Kidney (tissue), 14 donors: ENCODE measurements around the gene IL1B. TPM values are rescaled to one million over a fixed set of nuclear protein-coding genes. Genes with fewer than 3 reads are reported as not detected.
A peak's percentile ranks its signal among the peaks of the same experiment; 100 is the strongest.

Source experiments
- DNase-seq, 5 donors: peaks; one replicate each; pipeline ENCODE4 v3.0.0-alpha.2; 2013 to 2020
- FAIRE-seq: peaks from 2 replicates; lab custom pipeline; 2012; peaks lifted over from hg19 to GRCh38; lab: Jason Lieb, UNC
- H3K27ac ChIP-seq, 2 donors: one replicate each; pipeline ENCODE4 v1.7.0; 2013; ENCODE audit warnings: low read depth in 2 of 2, low read length in 2 of 2, inconsistent platforms in 1 of 2
- H3K27me3 ChIP-seq: one replicate; pipeline ENCODE4 v1.7.1; 2013; ENCODE audit warnings: low read length, inconsistent platforms; ENCODE audit not compliant: control insufficient read depth, insufficient read depth
- H3K36me3 ChIP-seq, 3 donors: one replicate each; pipeline versions ENCODE4 v1.7.0 to v1.7.1; 2013; ENCODE audit warnings: low read length in 3 of 3, control low read depth in 1 of 3, inconsistent platforms in 1 of 3; ENCODE audit not compliant: insufficient read depth in 3 of 3, control insufficient read depth in 2 of 3
- H3K4me1 ChIP-seq, 3 donors: one replicate each; pipeline versions ENCODE4 v1.7.0 to v1.7.1; 2013; ENCODE audit warnings: low read length in 3 of 3, inconsistent platforms in 1 of 3, low read depth in 1 of 3; ENCODE audit not compliant: control insufficient read depth in 2 of 3, insufficient read depth in 2 of 3
- H3K4me3 ChIP-seq, 3 donors: one replicate each; pipeline versions ENCODE4 v1.7.0 to v1.8.1; 2013; ENCODE audit warnings: low read length in 3 of 3, control low read depth in 1 of 3, inconsistent platforms in 1 of 3
- H3K9ac ChIP-seq, 3 donors: one replicate each; pipeline versions ENCODE4 v1.7.0 to v1.7.1; 2013; ENCODE audit warnings: low read length in 3 of 3, control low read depth in 1 of 3, inconsistent platforms in 1 of 3
- H3K9me3 ChIP-seq, 3 donors: one replicate each; pipeline versions ENCODE4 v1.7.0 to v1.7.1; 2013; ENCODE audit warnings: low read length in 3 of 3, control low read depth in 1 of 3, inconsistent platforms in 1 of 3; ENCODE audit not compliant: control insufficient read depth in 2 of 3, insufficient read depth in 1 of 3
- CTCF ChIP-seq: IDR thresholded peaks from 3 replicates; pipeline ENCODE4 v1.5.1; 2012; ENCODE audit warnings: mild to moderate bottlenecking, moderate library complexity, borderline replicate concordance; ENCODE audit not compliant: insufficient read depth; ENCODE audit errors: extremely low read depth
- intact Hi-C: fragments of 100-400 bp; cut with DNase I; formaldehyde crosslinking; loops from one replicate; pipeline ENCODE4 v1.11.1; 2022
- polyA plus RNA-seq: library from polyadenylated mRNA; stranded (reverse); fragments of 350-450 nt; fragmentation: Illumina TruSeq; extraction: RNeasy Lipid Tissue Mini Kit (QIAGEN cat#74804); gene quantifications from one replicate; pipeline ENCODE4 v1.2.3, GENCODE V29; 2014; ENCODE audit warnings: low read depth, low replicate concordance; ENCODE audit not compliant: insufficient read depth
- total RNA-seq: library from RNA; stranded (reverse); fragmentation: NEBNext Ultra II Directional; extraction: Animal tissue kit (Norgen Biotek cat#: 25700); gene quantifications from one replicate; pipeline ENCODE4 v1.2.1, GENCODE V29; 2021
- donor health status: control.
- donor health status: control.
- donor health status: control.
- donor health status: control.
- donor health status: control.
- donor health status: DM: yes; HTN: yes; CAD: no.
- donor health status: Normal renal cell carcinoma (clear cell type).

IL1B gene
- total and polyA plus RNA-seq, 2 donors from 2014 or later: 0.56 to 2.9 TPM

GRCh38 chr2:112869258-112869842 lies 32.8 kb upstream of the IL1B start:
- FAIRE-seq (no peak), DNase-seq (peak; percentile 59 to 95 (median 80))
- H3K36me3 ChIP-seq: no peaks in the 10 kb centered on the region
- H3K9ac ChIP-seq: no peak overlapping the region
- no peak overlapping the region for H3K4me3 ChIP-seq
- peaks cover 0 to 2% (median 0%) of the 10 kb centered on the region in 3 donors for H3K4me1 ChIP-seq
- H3K9me3 ChIP-seq: no peaks in the 10 kb centered on the region
- TF ChIP-seq CTCF: no peak
- no peaks in the 10 kb centered on the region for H3K27me3 ChIP-seq
- intact Hi-C loops: no loop called here
- H3K27ac ChIP-seq: no peak overlapping the region

DNA sequence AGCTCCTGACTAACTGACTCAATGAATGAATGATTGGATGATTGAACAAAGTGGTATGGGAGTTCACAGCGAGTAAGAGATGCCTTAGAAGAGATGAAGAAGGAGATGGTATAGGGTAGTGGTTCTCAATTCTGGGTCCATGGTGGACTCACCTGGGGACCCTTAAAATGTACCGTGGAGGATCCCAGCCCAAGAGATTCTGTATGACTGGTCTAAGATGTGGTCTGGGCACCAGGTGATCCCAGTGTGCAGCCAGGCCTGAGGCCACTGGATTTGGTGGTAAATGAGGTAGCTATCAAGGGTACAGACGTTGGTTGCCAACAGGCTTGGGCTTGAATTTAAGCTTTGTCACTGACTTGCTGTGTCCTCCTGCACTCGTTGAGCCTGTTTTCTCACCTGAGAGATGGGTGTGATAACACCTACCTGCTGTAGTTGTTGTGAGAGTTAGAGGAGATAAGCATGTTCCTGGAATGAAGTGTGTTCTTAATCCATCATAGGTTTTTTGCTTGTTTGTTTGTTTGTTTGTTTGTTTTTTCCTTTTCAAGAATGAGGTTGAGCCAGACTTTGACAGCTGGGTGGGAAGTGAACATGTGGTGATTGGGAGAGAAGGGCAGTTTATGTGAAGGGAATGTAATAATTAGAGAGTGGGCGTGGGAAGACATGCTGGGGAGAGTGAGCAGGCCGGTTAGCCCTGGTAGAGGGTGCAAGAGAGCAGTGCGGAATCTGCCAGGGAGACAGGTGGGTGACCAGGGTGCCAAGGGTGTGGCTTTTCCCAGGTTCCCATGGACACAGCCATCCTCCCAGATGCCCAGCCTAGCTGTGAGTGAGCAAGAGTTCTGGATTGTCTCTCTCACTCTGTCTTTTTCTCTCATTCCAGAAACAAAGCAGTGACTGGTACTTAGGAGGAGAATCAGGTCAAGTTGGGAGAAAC lies 31.4 kb upstream of the IL1B start:
- no peak overlapping the region for H3K27ac ChIP-seq
- TF ChIP-seq CTCF: no peak
- H3K27me3 ChIP-seq: no peaks in the 10 kb centered on the region
- H3K36me3 ChIP-seq: no peaks in the 10 kb centered on the region
- no peak overlapping the region for H3K4me3 ChIP-seq
- intact Hi-C loops: no loop called here
- no peaks in the 10 kb centered on the region for H3K9me3 ChIP-seq
- DNase-seq (no peak), FAIRE-seq (no peak)
- peaks cover 0 to 2% (median 0%) of the 10 kb centered on the region in 3 donors for H3K4me1 ChIP-seq
- H3K9ac ChIP-seq: no peak overlapping the region

DNA sequence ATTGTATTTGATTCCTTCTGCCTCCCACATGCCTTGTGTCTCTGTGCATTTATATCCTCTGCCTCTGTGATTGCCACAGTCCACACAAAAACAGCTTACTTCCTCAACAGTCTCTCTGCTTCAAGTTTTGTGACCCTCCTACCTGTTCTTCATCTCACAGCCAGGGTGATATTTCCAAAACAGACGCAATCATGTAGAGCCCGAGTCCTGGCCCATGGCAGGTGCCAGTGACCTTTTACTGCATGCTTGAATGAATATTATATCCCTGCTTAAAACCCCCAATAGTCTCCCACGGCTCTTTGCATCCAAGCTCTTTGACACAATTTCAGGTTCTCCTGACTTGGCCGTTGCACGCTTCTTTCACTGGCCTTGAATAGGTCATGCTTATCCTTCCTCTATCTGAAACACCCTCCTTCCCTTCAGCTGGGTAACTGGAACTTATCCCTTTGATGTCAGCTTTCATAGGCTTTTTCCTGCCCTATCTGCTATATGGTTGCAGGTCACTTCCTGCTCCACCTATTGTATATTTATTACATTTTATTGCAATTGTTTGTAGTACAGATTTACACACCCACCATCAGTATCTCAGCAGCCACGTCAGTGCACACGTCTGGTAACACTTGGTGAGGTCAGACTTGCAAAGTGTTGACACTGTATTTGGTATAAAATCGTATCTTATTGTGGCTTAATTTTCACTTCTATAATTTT lies 29.7 kb upstream of the IL1B start:
- TF ChIP-seq CTCF: no peak
- H3K9me3 ChIP-seq: no peaks in the 10 kb centered on the region
- FAIRE-seq: no peak
- H3K9ac ChIP-seq: no peak overlapping the region
- intact Hi-C loops: no loop called here
- H3K4me3 ChIP-seq: no peak overlapping the region
- no peaks in the 10 kb centered on the region for H3K27me3 ChIP-seq
- H3K27ac ChIP-seq: no peak overlapping the region
- H3K4me1 ChIP-seq: peaks cover 0 to 2% (median 0%) of the 10 kb centered on the region in 3 donors
- peak in 2 of 5 donors; percentile 12 to 18 for DNase-seq
- no peaks in the 10 kb centered on the region for H3K36me3 ChIP-seq
